Gastroesophageal sphincter (tissue), 4 donors: ENCODE results near the gene PEX26. TPM values are rescaled to one million over a fixed set of nuclear protein-coding genes. Genes with fewer than 3 reads are reported as not detected.

Experiments
- ATAC-seq: fragments of 150-250 bp; one replicate; pipeline ENCODE4 v1.9.1; 2016; ENCODE audit warnings: mild to moderate bottlenecking, moderate library complexity
- H3K27ac ChIP-seq, 4 donors: fragments of 200-600 bp; sonication (generic) in 3 of 4; 1 replicate in 3 of 4; 2 replicates in 1 of 4; pipeline ENCODE4 v1.5.1; 2016 to 2019
- H3K27me3 ChIP-seq: fragments of 200-600 bp; sonication (generic); one replicate; pipeline ENCODE4 v1.5.1; 2019
- H3K36me3 ChIP-seq, 2 donors: fragments of 200-600 bp; sonication (generic); one replicate each; pipeline ENCODE4 v1.5.1; 2019; ENCODE audit warnings: control low read depth in 1 of 2
- H3K4me1 ChIP-seq, 3 donors: fragments of 200-600 bp; sonication (generic); 1 replicate in 2 of 3; 2 replicates in 1 of 3; pipeline ENCODE4 v1.5.1; 2016 to 2019; ENCODE audit warnings: control low read depth in 2 of 3
- H3K4me3 ChIP-seq, 2 donors: fragments of 200-600 bp; sonication (generic); one replicate each; pipeline ENCODE4 v1.5.1; 2019; ENCODE audit warnings: mild to moderate bottlenecking in 1 of 2, moderate library complexity in 1 of 2
- H3K9me3 ChIP-seq, 3 donors: fragments of 200-600 bp; sonication (generic); one replicate each; pipeline ENCODE4 v1.5.1; 2017 to 2019; ENCODE audit warnings: control low read depth in 2 of 3
- CTCF ChIP-seq, 4 experiments: fragments of 200-600 bp in 2 of 4; fragments of 450-650 bp in 2 of 4; sonication (generic) in 1 of 4; IDR thresholded peaks; one replicate each; pipeline ENCODE4 v1.5.1; 2017 to 2019; ENCODE audit warnings: antibody characterized with exemption in 4 of 4, mild to moderate bottlenecking in 2 of 4, moderate library complexity in 2 of 4
- EP300 ChIP-seq: sonication (generic); formaldehyde crosslinking; IDR thresholded peaks from one replicate; pipeline ENCODE4 v1.6.1; 2017; ENCODE audit warnings: antibody characterized with exemption, mild to moderate bottlenecking
- POLR2A ChIP-seq, 2 donors: fragments of 450-650 bp; IDR thresholded peaks; one replicate each; pipeline ENCODE4 v1.6.1; 2017; ENCODE audit warnings: antibody characterized with exemption in 2 of 2, mild to moderate bottlenecking in 2 of 2, moderate library complexity in 1 of 2
- POLR2AphosphoS5 ChIP-seq: sonication (generic); formaldehyde crosslinking; IDR thresholded peaks from one replicate; pipeline ENCODE4 v1.6.1; 2017; ENCODE audit warnings: antibody characterized with exemption
- WGBS, 2 donors: methylation state at CpG; one replicate each; pipeline ENCODE4 v1.1.5; 2018; ENCODE audit warnings: low coverage in 1 of 2; 5-methylcytosine and 5-hydroxymethylcytosine counted together
- total RNA-seq, 4 donors: library from RNA; depleted of rRNA; stranded (reverse); fragments of >200 nt; gene quantifications; one replicate each; pipeline ENCODE4 v1.1.0, GENCODE V29; 2016

PEX26 gene
- total RNA-seq, 4 donors from 2014 or later, result 19.5 to 34.9 (median 27.4) TPM

- H3K27me3 ChIP-seq, result peaks cover 4% of the 10 kb centered on the region
- no peak overlapping the region for H3K4me3 ChIP-seq
- no CpG with 5 or more reads among the region's 8 CpGs for WGBS, 2 donors
- no peak overlapping the region for H3K27ac ChIP-seq
- no peak for ATAC-seq
- TF ChIP-seq EP300 (no peak), POLR2A (IDR thresholded peaks at IDR 0.05) (no peak), POLR2AphosphoS5 (no peak), CTCF (IDR thresholded peaks at IDR 0.05) (no peak)
- no peaks in the 10 kb centered on the region for H3K9me3 ChIP-seq
- peaks cover 0 to 20% (median 8%) of the 10 kb centered on the region in 3 donors for H3K4me1 ChIP-seq
- no peaks in the 10 kb centered on the region for H3K36me3 ChIP-seq
Observed at GRCh38 chr22:18115906-18116371, 38.1 kb downstream of the PEX26 start.

DNA sequence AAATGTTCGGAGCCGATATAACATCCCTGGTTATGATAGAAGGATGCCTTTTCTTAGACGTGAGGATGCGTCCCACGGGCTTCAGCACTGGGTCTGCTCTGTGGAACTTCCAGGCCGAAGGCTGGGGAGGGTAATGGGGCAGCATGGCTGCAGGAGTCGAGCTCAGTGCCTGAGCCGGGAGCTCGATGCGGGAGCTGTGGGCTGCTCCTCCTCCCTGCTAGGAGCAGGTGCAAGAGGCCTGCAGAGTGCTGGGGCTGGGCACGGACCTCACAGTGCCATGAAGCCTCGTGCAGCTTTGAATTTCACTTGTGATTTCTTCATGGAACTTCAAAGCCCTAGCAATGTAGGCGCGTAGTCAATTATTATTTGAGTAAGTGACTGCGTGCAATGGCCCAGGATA lies 38.8 kb downstream of the PEX26 start:
- WGBS, 2 donors, result 95% methylated on average over 4 of the region's 15 CpGs; no CpG with 5 or more reads in 1 of the 2 donors
- Histone ChIP-seq H3K27me3 (no peaks in the 10 kb centered on the region), H3K27ac (no peak overlapping the region), H3K4me3 (no peak overlapping the region), H3K9me3 (no peaks in the 10 kb centered on the region), H3K36me3 (peaks cover 0 to 5% of the 10 kb centered on the region in 2 donors), H3K4me1 (peaks cover 0 to 13% (median 3%) of the 10 kb centered on the region in 3 donors)
- TF ChIP-seq POLR2AphosphoS5 (no peak), EP300 (no peak), CTCF (IDR thresholded peaks at IDR 0.05) (no peak), POLR2A (IDR thresholded peaks at IDR 0.05) (no peak)
- ATAC-seq, result no peak

DNA sequence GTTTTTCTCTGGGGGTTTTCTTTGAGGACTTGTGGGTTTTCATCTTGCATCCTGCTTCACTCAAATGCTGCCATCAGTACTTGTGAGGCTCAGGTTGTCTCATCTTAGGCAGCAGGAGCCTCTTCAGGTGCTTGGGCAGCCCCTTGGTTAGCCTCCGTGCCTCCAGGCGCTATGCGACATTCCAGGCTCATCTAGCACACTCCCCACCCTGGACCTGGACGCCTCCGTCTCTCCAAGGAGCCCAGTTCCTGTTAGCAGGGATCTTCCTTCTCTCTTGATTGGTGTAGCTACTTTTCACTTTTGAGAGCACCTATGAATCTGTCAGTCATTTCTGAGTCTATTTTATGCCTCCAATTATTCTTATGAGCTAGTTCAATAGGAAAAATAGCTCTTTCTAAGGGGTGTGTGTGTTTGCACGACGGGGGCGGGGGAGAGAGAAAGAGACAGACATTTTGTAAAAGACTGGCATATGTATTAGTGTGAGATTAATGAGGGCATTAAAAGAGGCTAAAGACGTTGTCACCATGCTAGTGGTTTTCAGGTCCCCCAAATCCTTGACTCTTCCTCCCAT lies 40.6 kb downstream of the PEX26 start:
- ATAC-seq, result no peak
- H3K36me3 ChIP-seq, result peaks cover 0 to 8% of the 10 kb centered on the region in 2 donors
- H3K4me3 ChIP-seq, result no peak overlapping the region
- H3K27ac ChIP-seq, result no peak overlapping the region
- H3K4me1 ChIP-seq, result peaks cover 0 to 9% (median 0%) of the 10 kb centered on the region in 3 donors
- H3K27me3 ChIP-seq, result no peaks in the 10 kb centered on the region
- H3K9me3 ChIP-seq, result no peaks in the 10 kb centered on the region
- WGBS, 2 donors, result 89 to 94% methylated on average over 2 to 9 of the region's 9 CpGs
- TF ChIP-seq EP300 (no peak), POLR2AphosphoS5 (no peak), CTCF (IDR thresholded peaks at IDR 0.05) (no peak), POLR2A (IDR thresholded peaks at IDR 0.05) (no peak)

DNA sequence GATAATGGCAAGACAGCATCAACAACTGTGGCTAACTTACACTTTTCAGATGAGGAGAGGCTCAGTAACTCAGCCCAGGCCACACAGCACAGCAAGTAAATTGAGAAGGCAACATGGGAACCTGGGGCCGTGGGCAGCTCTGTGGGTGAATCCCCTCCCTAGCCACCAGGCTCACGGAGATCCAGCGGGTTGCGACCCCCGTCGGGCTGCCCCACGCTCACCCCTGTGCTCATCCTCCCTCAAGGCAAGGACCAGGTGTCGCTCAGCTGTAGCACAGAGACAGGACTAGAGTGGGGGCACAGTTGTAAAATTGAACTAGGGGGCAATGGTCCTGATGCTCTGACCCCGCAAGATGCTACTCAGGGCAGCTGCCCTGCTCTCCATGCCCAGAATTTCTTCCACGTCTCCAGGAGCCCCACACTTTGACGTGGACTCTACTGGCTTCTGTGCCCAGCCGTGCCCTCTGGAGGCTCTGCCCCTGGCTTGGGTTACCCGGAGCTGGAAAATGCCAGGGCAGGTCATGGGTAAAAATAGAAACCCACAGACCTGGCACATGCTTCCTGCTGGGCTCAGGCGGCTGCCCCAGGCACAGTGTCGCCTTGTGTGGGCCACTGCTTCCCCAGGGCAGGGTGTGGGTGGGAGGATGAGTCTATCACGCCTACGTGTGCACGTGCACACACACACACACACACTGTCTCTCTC lies 41.8 kb downstream of the PEX26 start:
- no peak for ATAC-seq
- Histone ChIP-seq H3K27me3 (no peaks in the 10 kb centered on the region), H3K9me3 (no peaks in the 10 kb centered on the region), H3K36me3 (peaks cover 0 to 8% of the 10 kb centered on the region in 2 donors), H3K4me3 (no peak overlapping the region), H3K4me1 (peaks cover 0 to 9% (median 0%) of the 10 kb centered on the region in 3 donors), H3K27ac (no peak overlapping the region)
- no peak for TF ChIP-seq POLR2AphosphoS5
- no peak for TF ChIP-seq EP300
- no peak for TF ChIP-seq POLR2A (IDR thresholded peaks at IDR 0.05)
- no peak for TF ChIP-seq CTCF (IDR thresholded peaks at IDR 0.05)
- 65% methylated on average over 8 of the region's 18 CpGs; no CpG with 5 or more reads in 1 of the 2 donors for WGBS, 2 donors
